DOHH2 (cell line): ENCODE measurements around the gene SLC9A7.

ENCODE experiments used
- H3F3A ChIP-seq: fragments of 200-600 bp; sonication (generic), shearing (Covaris generic); 2 replicates; pipeline ENCODE4 v1.6.0; 2016; ENCODE audit warnings: antibody characterized with exemption, mild to moderate bottlenecking; ENCODE audit not compliant: control insufficient read depth, insufficient read depth
- H3K27ac ChIP-seq: fragments of 200-600 bp; sonication (generic); 2 replicates; pipeline ENCODE4 v1.5.1; 2014; ENCODE audit warnings: low read depth, mild to moderate bottlenecking, low read length, moderate library complexity
- H3K27me3 ChIP-seq: fragments of 200-600 bp; sonication (generic); 2 replicates; pipeline ENCODE4 v1.6.1; 2014; ENCODE audit warnings: mild to moderate bottlenecking, low read length, mixed read lengths; ENCODE audit not compliant: control insufficient read depth
- H3K36me3 ChIP-seq: fragments of 200-600 bp; sonication (generic); 2 replicates; pipeline ENCODE4 v1.6.1; 2014; ENCODE audit warnings: mild to moderate bottlenecking, low read length, moderate library complexity, mixed read lengths; ENCODE audit not compliant: control insufficient read depth
- H3K4me1 ChIP-seq: fragments of 200-600 bp; sonication (generic); 2 replicates; pipeline ENCODE4 v1.6.1; 2014; ENCODE audit warnings: mild to moderate bottlenecking, low read length, mixed read lengths; ENCODE audit not compliant: control insufficient read depth
- H3K4me2 ChIP-seq: fragments of 200-600 bp; sonication (generic); 2 replicates; pipeline ENCODE4 v1.6.0; 2014; ENCODE audit warnings: mild to moderate bottlenecking, low read length, moderate library complexity
- H3K4me3 ChIP-seq: fragments of 200-600 bp; sonication (generic); 2 replicates; pipeline ENCODE4 v1.5.1; 2014; ENCODE audit warnings: mild to moderate bottlenecking, low read length, mixed read lengths
- H3K79me2 ChIP-seq: fragments of 200-600 bp; sonication (generic); 2 replicates; pipeline ENCODE4 v1.6.1; 2014; ENCODE audit warnings: mild to moderate bottlenecking, low read length, mixed read lengths; ENCODE audit not compliant: control insufficient read depth
- H3K9me2 ChIP-seq: fragments of 200-600 bp; sonication (generic); replicated peaks from 2 replicates; pipeline ENCODE4 v1.6.1; 2014; ENCODE audit warnings: mild to moderate bottlenecking, low read length, mixed read lengths; ENCODE audit not compliant: control insufficient read depth
- H3K9me3 ChIP-seq: fragments of 200-600 bp; sonication (generic); 2 replicates; pipeline ENCODE4 v1.6.1; 2014; ENCODE audit warnings: antibody characterized with exemption, low read length, mixed read lengths; ENCODE audit not compliant: control insufficient read depth, insufficient read depth
- H4K20me1 ChIP-seq: fragments of 200-600 bp; sonication (generic); 2 replicates; pipeline ENCODE4 v1.6.0; 2014; ENCODE audit warnings: low read depth, mild to moderate bottlenecking, antibody characterized with exemption, low read length, moderate library complexity; ENCODE audit not compliant: control insufficient read depth, insufficient read depth
- CTCF ChIP-seq: fragments of 200-600 bp; sonication (generic); IDR thresholded peaks from one replicate; pipeline ENCODE4 v1.5.1; 2014; ENCODE audit warnings: antibody characterized with exemption, mild to moderate bottlenecking, low read depth, low read length; ENCODE audit not compliant: poor library complexity, severe bottlenecking
- EZH2phosphoT487 ChIP-seq: fragments of 200-600 bp; sonication (generic); IDR thresholded peaks from 2 replicates; pipeline ENCODE4 v1.6.1; 2017; ENCODE audit warnings: borderline replicate concordance, mild to moderate bottlenecking, antibody characterized with exemption, low read length, moderate library complexity, mixed read lengths

SLC9A7 gene

GRCh38 chrX:46673620-46674359, 85.1 kb downstream of the SLC9A7 start:
- Histone ChIP-seq H3K27me3 (no peaks in the 10 kb centered on the region), H3K27ac (no peak overlapping the region), H3K9me3 (no peaks in the 10 kb centered on the region), H3F3A (no peaks in the 10 kb centered on the region), H3K4me1 (no peaks in the 10 kb centered on the region), H3K4me2 (no peak overlapping the region), H3K9me2 (no peaks in the 10 kb centered on the region), H3K79me2 (no peaks in the 10 kb centered on the region), H3K36me3 (no peaks in the 10 kb centered on the region), H3K4me3 (no peak overlapping the region), H4K20me1 (no peaks in the 10 kb centered on the region)
- no peak for TF ChIP-seq CTCF
- TF ChIP-seq EZH2phosphoT487, result no peak

- Histone ChIP-seq H3K79me2 (no peaks in the 10 kb centered on the region), H3K4me3 (no peak overlapping the region), H3K4me1 (no peaks in the 10 kb centered on the region), H3K27ac (no peak overlapping the region), H3K9me2 (no peaks in the 10 kb centered on the region), H4K20me1 (no peaks in the 10 kb centered on the region), H3K36me3 (no peaks in the 10 kb centered on the region), H3K9me3 (no peaks in the 10 kb centered on the region), H3F3A (no peaks in the 10 kb centered on the region), H3K27me3 (no peaks in the 10 kb centered on the region), H3K4me2 (no peak overlapping the region)
- no peak for TF ChIP-seq EZH2phosphoT487
- no peak for TF ChIP-seq CTCF
Measured at GRCh38 chrX:46670316-46670715, 88.6 kb downstream of the SLC9A7 start.

GRCh38 chrX:46666831-46667230, 92.1 kb downstream of the SLC9A7 start:
- no peaks in the 10 kb centered on the region for H3K9me3 ChIP-seq
- no peak for TF ChIP-seq CTCF
- TF ChIP-seq EZH2phosphoT487, result no peak
- H3K4me2 ChIP-seq, result no peak overlapping the region
- no peak overlapping the region for H3K4me3 ChIP-seq
- H3K27me3 ChIP-seq, result no peaks in the 10 kb centered on the region
- no peaks in the 10 kb centered on the region for H3F3A ChIP-seq
- H3K9me2 ChIP-seq, result no peaks in the 10 kb centered on the region
- H3K79me2 ChIP-seq, result no peaks in the 10 kb centered on the region
- no peak overlapping the region for H3K27ac ChIP-seq
- H4K20me1 ChIP-seq, result no peaks in the 10 kb centered on the region
- no peaks in the 10 kb centered on the region for H3K4me1 ChIP-seq
- no peaks in the 10 kb centered on the region for H3K36me3 ChIP-seq
